Measurements from ENCODE around the gene PPP1R2.
"Not testable (repeated sequence)": the region's sequence is repeated elsewhere in the genome, so short reads cannot be mapped to it uniquely, and the experiment has no call there.

DNA sequence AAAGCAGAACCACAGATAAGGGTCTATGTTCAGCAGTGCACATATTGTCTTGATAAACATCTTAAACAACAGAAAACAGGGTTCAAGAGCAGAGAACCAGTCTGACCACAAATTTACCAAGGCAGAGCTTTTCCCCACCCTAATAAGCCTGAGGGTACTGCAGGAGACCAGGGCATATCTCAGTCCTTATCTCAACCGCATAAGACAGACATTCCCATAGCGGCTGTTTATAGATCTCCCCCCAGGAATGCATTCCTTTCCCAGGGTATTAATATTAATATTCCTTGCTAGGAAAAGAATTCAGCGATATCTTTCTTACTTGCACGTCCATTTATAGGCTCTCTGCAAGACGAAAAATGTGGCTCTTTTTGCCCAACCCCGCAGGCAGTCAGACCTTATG, 46.7 kb upstream of the PPP1R2 start:
- not testable (repeated sequence) for TF ChIP-seq POLR2A (IDR thresholded peaks at IDR 0.05)
- TF ChIP-seq, protein P1, sequence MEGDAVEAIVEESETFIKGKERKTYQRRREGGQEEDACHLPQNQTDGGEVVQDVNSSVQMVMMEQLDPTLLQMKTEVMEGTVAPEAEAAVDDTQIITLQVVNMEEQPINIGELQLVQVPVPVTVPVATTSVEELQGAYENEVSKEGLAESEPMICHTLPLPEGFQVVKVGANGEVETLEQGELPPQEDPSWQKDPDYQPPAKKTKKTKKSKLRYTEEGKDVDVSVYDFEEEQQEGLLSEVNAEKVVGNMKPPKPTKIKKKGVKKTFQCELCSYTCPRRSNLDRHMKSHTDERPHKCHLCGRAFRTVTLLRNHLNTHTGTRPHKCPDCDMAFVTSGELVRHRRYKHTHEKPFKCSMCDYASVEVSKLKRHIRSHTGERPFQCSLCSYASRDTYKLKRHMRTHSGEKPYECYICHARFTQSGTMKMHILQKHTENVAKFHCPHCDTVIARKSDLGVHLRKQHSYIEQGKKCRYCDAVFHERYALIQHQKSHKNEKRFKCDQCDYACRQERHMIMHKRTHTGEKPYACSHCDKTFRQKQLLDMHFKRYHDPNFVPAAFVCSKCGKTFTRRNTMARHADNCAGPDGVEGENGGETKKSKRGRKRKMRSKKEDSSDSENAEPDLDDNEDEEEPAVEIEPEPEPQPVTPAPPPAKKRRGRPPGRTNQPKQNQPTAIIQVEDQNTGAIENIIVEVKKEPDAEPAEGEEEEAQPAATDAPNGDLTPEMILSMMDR (IDR thresholded peaks at IDR 0.05), result not testable (repeated sequence)

Data from body of pancreas (tissue), 4 donors.